Measurements from ENCODE around the gene HMCN1. TPM values are rescaled to one million over a fixed set of nuclear protein-coding genes. Genes with fewer than 3 reads are reported as not detected.

Gene HMCN1
- total RNA-seq, 4 donors from 2014 or later, result 11.6 to 95.9 (median 78.6) TPM

- no peak overlapping the region for H3K27ac ChIP-seq
- H3K4me3 ChIP-seq, result no peak overlapping the region
- 50 to 64% methylated on average over 1 of the region's 1 CpG for WGBS, 2 donors (ENCODE audit: low coverage in 1 of 2)
- no peaks in the 10 kb centered on the region for H3K27me3 ChIP-seq
- ATAC-seq, result no peak
- H3K4me1 ChIP-seq, result peaks cover 0 to 6% (median 0%) of the 10 kb centered on the region in 3 donors
- no peaks in the 10 kb centered on the region for H3K36me3 ChIP-seq
- TF ChIP-seq POLR2A (IDR thresholded peaks at IDR 0.05), result no peak
- no peak for TF ChIP-seq EP300 (IDR thresholded peaks at IDR 0.05)
- TF ChIP-seq CTCF (IDR thresholded peaks at IDR 0.05), result no peak
- TF ChIP-seq POLR2AphosphoS5 (IDR thresholded peaks at IDR 0.05), result no peak
- no peaks in the 10 kb centered on the region for H3K9me3 ChIP-seq
Observed at GRCh38 chr1:185906186-185906585, 172.0 kb downstream of the HMCN1 start.

- H3K4me3 ChIP-seq, result no peak overlapping the region
- no peak for ATAC-seq
- TF ChIP-seq EP300 (IDR thresholded peaks at IDR 0.05), result no peak
- no peak for TF ChIP-seq POLR2AphosphoS5 (IDR thresholded peaks at IDR 0.05)
- no peak for TF ChIP-seq POLR2A (IDR thresholded peaks at IDR 0.05)
- no peak for TF ChIP-seq CTCF (IDR thresholded peaks at IDR 0.05)
- H3K36me3 ChIP-seq, result peaks cover 0 to 6% of the 10 kb centered on the region in 2 donors
- WGBS, 2 donors (ENCODE audit: low coverage in 1 of 2), result 63 to 82% methylated on average over 2 of the region's 2 CpGs
- no peak overlapping the region for H3K27ac ChIP-seq
- H3K4me1 ChIP-seq, result peaks cover 0 to 6% (median 0%) of the 10 kb centered on the region in 3 donors
- H3K9me3 ChIP-seq, result no peaks in the 10 kb centered on the region
- H3K27me3 ChIP-seq, result no peaks in the 10 kb centered on the region
Observed at GRCh38 chr1:185907246-185907645, 173.1 kb downstream of the HMCN1 start.

- Histone ChIP-seq H3K4me1 (peaks cover 0 to 29% (median 3%) of the 10 kb centered on the region in 3 donors), H3K27ac (no peak overlapping the region), H3K36me3 (peaks cover 0 to 6% of the 10 kb centered on the region in 2 donors), H3K4me3 (no peak overlapping the region), H3K27me3 (no peaks in the 10 kb centered on the region), H3K9me3 (no peaks in the 10 kb centered on the region)
- 95 to 96% methylated on average over 4 of the region's 4 CpGs for WGBS, 2 donors (ENCODE audit: low coverage in 1 of 2)
- TF ChIP-seq EP300 (IDR thresholded peaks at IDR 0.05), result no peak
- TF ChIP-seq CTCF (IDR thresholded peaks at IDR 0.05), result no peak
- no peak for TF ChIP-seq POLR2A (IDR thresholded peaks at IDR 0.05)
- TF ChIP-seq POLR2AphosphoS5 (IDR thresholded peaks at IDR 0.05), result no peak
- no peak for ATAC-seq
Observed at GRCh38 chr1:185911978-185912377, 177.8 kb downstream of the HMCN1 start.

GRCh38 chr1:185912504-185912903, 178.3 kb downstream of the HMCN1 start:
- peaks cover 0 to 6% of the 10 kb centered on the region in 2 donors for H3K36me3 ChIP-seq
- no peaks in the 10 kb centered on the region for H3K27me3 ChIP-seq
- H3K4me1 ChIP-seq, result peaks cover 0 to 29% (median 3%) of the 10 kb centered on the region in 3 donors
- no peak overlapping the region for H3K4me3 ChIP-seq
- no peaks in the 10 kb centered on the region for H3K9me3 ChIP-seq
- no peak for TF ChIP-seq CTCF (IDR thresholded peaks at IDR 0.05)
- no peak for TF ChIP-seq EP300 (IDR thresholded peaks at IDR 0.05)
- no peak for TF ChIP-seq POLR2A (IDR thresholded peaks at IDR 0.05)
- TF ChIP-seq POLR2AphosphoS5 (IDR thresholded peaks at IDR 0.05), result no peak
- no peak overlapping the region for H3K27ac ChIP-seq
- ATAC-seq, result no peak
- WGBS, 2 donors (ENCODE audit: low coverage in 1 of 2), result 41 to 70% methylated on average over 2 of the region's 2 CpGs

GRCh38 chr1:185914089-185914488, 179.9 kb downstream of the HMCN1 start:
- Histone ChIP-seq H3K36me3 (peaks cover 0 to 6% of the 10 kb centered on the region in 2 donors), H3K4me1 (peaks cover 0 to 29% (median 3%) of the 10 kb centered on the region in 3 donors), H3K27me3 (no peaks in the 10 kb centered on the region), H3K9me3 (no peaks in the 10 kb centered on the region), H3K27ac (no peak overlapping the region), H3K4me3 (no peak overlapping the region)
- TF ChIP-seq CTCF (IDR thresholded peaks at IDR 0.05), result no peak
- no peak for TF ChIP-seq POLR2AphosphoS5 (IDR thresholded peaks at IDR 0.05)
- TF ChIP-seq POLR2A (IDR thresholded peaks at IDR 0.05), result no peak
- TF ChIP-seq EP300 (IDR thresholded peaks at IDR 0.05), result no peak
- no peak for ATAC-seq
- 89 to 100% methylated on average over 1 of the region's 1 CpG for WGBS, 2 donors (ENCODE audit: low coverage in 1 of 2)
